HepG2 (cell line): ENCODE data around the gene C2. TPM values are rescaled to one million over a fixed set of nuclear protein-coding genes. Genes with fewer than 3 reads are reported as not detected.
A peak's percentile ranks its signal among the peaks of the same experiment; 100 is the strongest.

Experiments
- EHMT2 ChIP-seq: fragments of 200-600 bp; sonication (generic); IDR thresholded peaks from 2 replicates; pipeline ENCODE4 v1.7.0; 2017; ENCODE audit warnings: antibody characterized with exemption, low read depth, low read length, borderline replicate concordance
- GLI4 ChIP-seq: sonication (generic); formaldehyde crosslinking; IDR thresholded peaks from 2 replicates; pipeline ENCODE4 v1.5.1; 2020; ENCODE audit warnings: missing genetic modification reagents, mild to moderate bottlenecking, moderate library complexity, borderline replicate concordance
- HNRNPK ChIP-seq: fragments of 200-400 bp; formaldehyde crosslinking; IDR thresholded peaks from 2 replicates; pipeline ENCODE4 v1.6.1; 2018; ENCODE audit warnings: low read length, low read depth, moderate library complexity, mild to moderate bottlenecking; ENCODE audit not compliant: poor library complexity, severe bottlenecking
- KDM1A ChIP-seq: IDR thresholded peaks from 2 replicates; pipeline ENCODE4 v1.6.1; 2016; ENCODE audit warnings: missing compliant biosample characterization
- MEIS1 ChIP-seq: sonication (generic); formaldehyde crosslinking; IDR thresholded peaks from 2 replicates; pipeline ENCODE4 v1.9.0; 2021; ENCODE audit warnings: mild to moderate bottlenecking, missing genetic modification reagents, moderate library complexity, borderline replicate concordance
- MLLT10 ChIP-seq: sonication (generic); formaldehyde crosslinking; IDR thresholded peaks from 2 replicates; pipeline ENCODE4 v1.4.0; 2020; ENCODE audit warnings: missing genetic modification reagents
- POLR2G ChIP-seq: fragments of 200-400 bp; formaldehyde crosslinking; IDR thresholded peaks from 2 replicates; pipeline ENCODE4 v1.6.1; 2018; ENCODE audit warnings: mild to moderate bottlenecking, low read depth, low read length, moderate library complexity
- SMAD1 ChIP-seq: sonication (generic); formaldehyde crosslinking; IDR thresholded peaks from 2 replicates; pipeline ENCODE4 v1.4.0; 2020; ENCODE audit warnings: missing genetic modification reagents, low read depth, mild to moderate bottlenecking, borderline replicate concordance
- SP2 ChIP-seq: sonication (generic); formaldehyde crosslinking; IDR thresholded peaks from 2 replicates; pipeline ENCODE4 v1.5.1; 2020; ENCODE audit warnings: mild to moderate bottlenecking, missing genetic modification reagents
- THYN1 ChIP-seq: sonication (generic); formaldehyde crosslinking; IDR thresholded peaks from 2 replicates; pipeline ENCODE4 v1.8.1; 2023; ENCODE audit warnings: low read depth, mild to moderate bottlenecking, moderate library complexity, missing genetic modification reagents, borderline replicate concordance
- ZBTB3 ChIP-seq: sonication (generic); formaldehyde crosslinking; IDR thresholded peaks from 2 replicates; pipeline ENCODE4 v1.4.0; 2020; ENCODE audit warnings: low read depth, mild to moderate bottlenecking, moderate library complexity, missing genetic modification reagents, borderline replicate concordance
- ZBTB7A ChIP-seq: sonication (generic); formaldehyde crosslinking; IDR thresholded peaks from 2 replicates; pipeline ENCODE4 v1.8.0; 2022; ENCODE audit warnings: mild to moderate bottlenecking, missing genetic modification reagents
- ZNF225 ChIP-seq: sonication (generic); formaldehyde crosslinking; IDR thresholded peaks from 2 replicates; pipeline ENCODE4 v1.4.0; 2020; ENCODE audit warnings: mild to moderate bottlenecking, missing genetic modification reagents
- ZNF230 ChIP-seq: sonication (generic); formaldehyde crosslinking; IDR thresholded peaks from 2 replicates; pipeline ENCODE4 v1.4.0; 2020; ENCODE audit warnings: mild to moderate bottlenecking, missing genetic modification reagents
- ZNF296 ChIP-seq: sonication (generic); formaldehyde crosslinking; conservative IDR thresholded peaks from 2 replicates; pipeline ENCODE4 v1.5.0; 2020; ENCODE audit warnings: mild to moderate bottlenecking, missing genetic modification reagents
- ZNF703 ChIP-seq: sonication (generic); formaldehyde crosslinking; IDR thresholded peaks from 2 replicates; pipeline ENCODE4 v1.5.1; 2020; ENCODE audit warnings: missing genetic modification reagents, mild to moderate bottlenecking, moderate library complexity, borderline replicate concordance
- ZNF737 ChIP-seq: sonication (generic); formaldehyde crosslinking; IDR thresholded peaks from 2 replicates; pipeline ENCODE4 v1.5.0; 2020; ENCODE audit warnings: missing genetic modification reagents, mild to moderate bottlenecking, borderline replicate concordance
- ZNF839 ChIP-seq: sonication (generic); formaldehyde crosslinking; IDR thresholded peaks from 2 replicates; pipeline ENCODE4 v1.4.0; 2020; ENCODE audit warnings: missing genetic modification reagents, mild to moderate bottlenecking, borderline replicate concordance
- polyA plus RNA-seq, 8 experiments: library from polyadenylated mRNA; depleted of rRNA in 3 of 8; stranded (reverse) in 7 of 8; unstranded in 1 of 8; fragments of >200 nt; fragmentation: Illumina TruSeq in 4 of 8; extraction: Trizol in 4 of 8; gene quantifications; 2 replicates each; pipeline versions ENCODE4 v1.2.1 to v1.2.3, GENCODE V29; 2011 to 2016; ENCODE audit warnings: low read depth in 4 of 8, missing spikeins in 1 of 8, mixed read lengths in 1 of 8; ENCODE audit not compliant: insufficient read depth in 1 of 8
- total RNA-seq, 5 experiments: library from RNA; depleted of rRNA; stranded (reverse); fragments of >200 nt; fragmentation: Illumina TruSeq; extraction: Trizol; gene quantifications; 2 replicates each; pipeline ENCODE4 v1.2.3, GENCODE V29; 2016; ENCODE audit warnings: low read depth in 1 of 5
- TF ChIP-seq, protein P1 (sequence below): sonication (generic); formaldehyde crosslinking; IDR thresholded peaks from 2 replicates; pipeline ENCODE4 v1.4.0; 2020; ENCODE audit warnings: missing genetic modification reagents, low read depth, mild to moderate bottlenecking, borderline replicate concordance
- TF ChIP-seq, protein P2 (sequence below): sonication (generic); formaldehyde crosslinking; IDR thresholded peaks from 2 replicates; pipeline ENCODE4 v1.4.0; 2020; ENCODE audit warnings: mild to moderate bottlenecking, missing genetic modification reagents
- TF ChIP-seq, protein P3 (sequence below): sonication (generic); formaldehyde crosslinking; IDR thresholded peaks from 2 replicates; pipeline ENCODE4 v1.5.1; 2020; ENCODE audit warnings: mild to moderate bottlenecking, missing genetic modification reagents, moderate library complexity
- TF ChIP-seq, protein P4 (sequence below): sonication (generic); formaldehyde crosslinking; IDR thresholded peaks from 2 replicates; pipeline ENCODE4 v1.5.0; 2020; ENCODE audit warnings: missing genetic modification reagents
- TF ChIP-seq, protein P5 (sequence below): sonication (generic); formaldehyde crosslinking; IDR thresholded peaks from 2 replicates; pipeline ENCODE4 v1.4.0; 2020; ENCODE audit warnings: mild to moderate bottlenecking, missing genetic modification reagents

Gene C2
- total and polyA plus RNA-seq, 2 of the 13 experiments (the other 11 are each of a cell fraction or from before 2014, with no cell fraction given), result 165 to 307 TPM

DNA sequence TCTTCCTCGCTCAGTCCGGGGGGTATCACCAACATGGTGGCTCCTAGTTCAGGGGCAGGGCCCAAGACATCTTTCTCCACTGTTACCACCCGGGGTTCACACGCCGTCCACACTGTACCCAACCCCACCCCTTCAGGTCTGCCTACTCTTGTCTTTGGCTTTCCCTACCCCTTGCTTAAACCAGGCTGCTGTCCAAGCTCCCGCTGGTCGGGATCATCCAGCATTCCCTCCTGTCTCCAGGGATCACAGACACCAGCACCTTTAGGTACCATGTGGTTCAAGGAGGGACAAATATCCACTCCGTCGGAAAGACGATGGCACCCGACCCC lies 30.9 kb downstream of the C2 start (continued):
- TF ChIP-seq, protein P1, sequence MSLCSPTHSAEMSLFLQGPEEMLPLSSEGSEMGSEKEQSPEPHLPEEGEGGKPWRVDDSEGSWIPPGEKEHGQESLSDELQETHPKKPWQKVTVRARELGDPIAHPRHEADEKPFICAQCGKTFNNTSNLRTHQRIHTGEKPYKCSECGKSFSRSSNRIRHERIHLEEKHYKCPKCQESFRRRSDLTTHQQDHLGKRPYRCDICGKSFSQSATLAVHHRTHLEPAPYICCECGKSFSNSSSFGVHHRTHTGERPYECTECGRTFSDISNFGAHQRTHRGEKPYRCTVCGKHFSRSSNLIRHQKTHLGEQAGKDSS, result peak; percentile 60
- TF ChIP-seq ZNF839 (CRISPR knock-in tag) (peak; percentile 72; the same call in 1 of the 2 replicates), MEIS1 (CRISPR knock-in tag) (no peak), HNRNPK (no peak), ZNF225 (peak; percentile 71; the same call in 1 of the 2 replicates), ZBTB7A (CRISPR knock-in tag) (peak; percentile 27; the same call in 1 of the 2 replicates), KDM1A (CRISPR knock-in tag) (no peak), ZNF230 (no peak; the same call in 1 of the 2 replicates), SMAD1 (CRISPR knock-in tag) (0 out of 2 replicates have a peak, but pooled peaks have one; percentile 16), ZBTB3 (CRISPR knock-in tag) (no peak), EHMT2 (no peak), GLI4 (CRISPR knock-in tag) (peak; percentile 15; the same call in 1 of the 2 replicates), ZNF703 (CRISPR knock-in tag) (peak; percentile 60; the same call in 1 of the 2 replicates), SP2 (CRISPR knock-in tag) (no peak), ZNF296 (CRISPR knock-in tag) (0 out of 2 replicates have a peak, but pooled peaks have one; percentile 66), POLR2G (no peak), ZNF737 (CRISPR knock-in tag) (0 out of 2 replicates have a peak, but pooled peaks have one; percentile 71), THYN1 (CRISPR knock-in tag) (no peak), MLLT10 (CRISPR knock-in tag) (no peak)
- TF ChIP-seq, protein P2, sequence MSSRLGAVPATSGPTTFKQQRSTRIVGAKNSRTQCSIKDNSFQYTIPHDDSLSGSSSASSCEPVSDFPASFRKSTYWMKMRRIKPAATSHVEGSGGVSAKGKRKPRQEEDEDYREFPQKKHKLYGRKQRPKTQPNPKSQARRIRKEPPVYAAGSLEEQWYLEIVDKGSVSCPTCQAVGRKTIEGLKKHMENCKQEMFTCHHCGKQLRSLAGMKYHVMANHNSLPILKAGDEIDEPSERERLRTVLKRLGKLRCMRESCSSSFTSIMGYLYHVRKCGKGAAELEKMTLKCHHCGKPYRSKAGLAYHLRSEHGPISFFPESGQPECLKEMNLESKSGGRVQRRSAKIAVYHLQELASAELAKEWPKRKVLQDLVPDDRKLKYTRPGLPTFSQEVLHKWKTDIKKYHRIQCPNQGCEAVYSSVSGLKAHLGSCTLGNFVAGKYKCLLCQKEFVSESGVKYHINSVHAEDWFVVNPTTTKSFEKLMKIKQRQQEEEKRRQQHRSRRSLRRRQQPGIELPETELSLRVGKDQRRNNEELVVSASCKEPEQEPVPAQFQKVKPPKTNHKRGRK (CRISPR knock-in tag), result peak; percentile 53; the same call in 1 of the 2 replicates
- TF ChIP-seq, protein P3, sequence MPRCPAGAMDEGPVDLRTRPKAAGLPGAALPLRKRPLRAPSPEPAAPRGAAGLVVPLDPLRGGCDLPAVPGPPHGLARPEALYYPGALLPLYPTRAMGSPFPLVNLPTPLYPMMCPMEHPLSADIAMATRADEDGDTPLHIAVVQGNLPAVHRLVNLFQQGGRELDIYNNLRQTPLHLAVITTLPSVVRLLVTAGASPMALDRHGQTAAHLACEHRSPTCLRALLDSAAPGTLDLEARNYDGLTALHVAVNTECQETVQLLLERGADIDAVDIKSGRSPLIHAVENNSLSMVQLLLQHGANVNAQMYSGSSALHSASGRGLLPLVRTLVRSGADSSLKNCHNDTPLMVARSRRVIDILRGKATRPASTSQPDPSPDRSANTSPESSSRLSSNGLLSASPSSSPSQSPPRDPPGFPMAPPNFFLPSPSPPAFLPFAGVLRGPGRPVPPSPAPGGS, result 0 out of 2 replicates have a peak, but pooled peaks have one; percentile 12
- TF ChIP-seq, protein P4, sequence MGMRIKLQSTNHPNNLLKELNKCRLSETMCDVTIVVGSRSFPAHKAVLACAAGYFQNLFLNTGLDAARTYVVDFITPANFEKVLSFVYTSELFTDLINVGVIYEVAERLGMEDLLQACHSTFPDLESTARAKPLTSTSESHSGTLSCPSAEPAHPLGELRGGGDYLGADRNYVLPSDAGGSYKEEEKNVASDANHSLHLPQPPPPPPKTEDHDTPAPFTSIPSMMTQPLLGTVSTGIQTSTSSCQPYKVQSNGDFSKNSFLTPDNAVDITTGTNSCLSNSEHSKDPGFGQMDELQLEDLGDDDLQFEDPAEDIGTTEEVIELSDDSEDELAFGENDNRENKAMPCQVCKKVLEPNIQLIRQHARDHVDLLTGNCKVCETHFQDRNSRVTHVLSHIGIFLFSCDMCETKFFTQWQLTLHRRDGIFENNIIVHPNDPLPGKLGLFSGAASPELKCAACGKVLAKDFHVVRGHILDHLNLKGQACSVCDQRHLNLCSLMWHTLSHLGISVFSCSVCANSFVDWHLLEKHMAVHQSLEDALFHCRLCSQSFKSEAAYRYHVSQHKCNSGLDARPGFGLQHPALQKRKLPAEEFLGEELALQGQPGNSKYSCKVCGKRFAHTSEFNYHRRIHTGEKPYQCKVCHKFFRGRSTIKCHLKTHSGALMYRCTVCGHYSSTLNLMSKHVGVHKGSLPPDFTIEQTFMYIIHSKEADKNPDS, result peak; percentile 83; the same call in 1 of the 2 replicates
- TF ChIP-seq, protein P5, sequence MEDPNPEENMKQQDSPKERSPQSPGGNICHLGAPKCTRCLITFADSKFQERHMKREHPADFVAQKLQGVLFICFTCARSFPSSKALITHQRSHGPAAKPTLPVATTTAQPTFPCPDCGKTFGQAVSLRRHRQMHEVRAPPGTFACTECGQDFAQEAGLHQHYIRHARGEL (CRISPR knock-in tag), result no peak
